H7 (cell line): ENCODE measurements around the gene NFKBIE. TPM values are rescaled to one million over a fixed set of nuclear protein-coding genes. Genes with fewer than 3 reads are reported as not detected.
"Not testable (repeated sequence)": the region's sequence is repeated elsewhere in the genome, so short reads cannot be mapped to it uniquely, and the experiment has no call there.

Experiments
- DNase-seq: peaks from one replicate; pipeline ENCODE4 v3.0.0; 2012
- H3K27me3 ChIP-seq: 2 replicates; pipeline ENCODE4 v1.6.0; 2011; ENCODE audit warnings: mild to moderate bottlenecking, low read length; ENCODE audit not compliant: control insufficient read depth, insufficient read depth
- H3K36me3 ChIP-seq: replicated peaks from 2 replicates; pipeline ENCODE4 v1.5.1; 2011; ENCODE audit warnings: low read length; ENCODE audit not compliant: control insufficient read depth, insufficient read depth
- H3K4me3 ChIP-seq: 2 replicates; pipeline ENCODE4 v1.5.1; 2011; ENCODE audit warnings: low read depth, mild to moderate bottlenecking, control low read depth, low read length, moderate library complexity; ENCODE audit not compliant: insufficient read depth
- total RNA-seq: library from RNA; depleted of rRNA; stranded (reverse); fragments of >200 nt; shearing (Covaris generic); gene quantifications from 2 replicates; pipeline ENCODE4 v1.2.3, GENCODE V29; 2014; rRNA removed

NFKBIE gene, protein sequence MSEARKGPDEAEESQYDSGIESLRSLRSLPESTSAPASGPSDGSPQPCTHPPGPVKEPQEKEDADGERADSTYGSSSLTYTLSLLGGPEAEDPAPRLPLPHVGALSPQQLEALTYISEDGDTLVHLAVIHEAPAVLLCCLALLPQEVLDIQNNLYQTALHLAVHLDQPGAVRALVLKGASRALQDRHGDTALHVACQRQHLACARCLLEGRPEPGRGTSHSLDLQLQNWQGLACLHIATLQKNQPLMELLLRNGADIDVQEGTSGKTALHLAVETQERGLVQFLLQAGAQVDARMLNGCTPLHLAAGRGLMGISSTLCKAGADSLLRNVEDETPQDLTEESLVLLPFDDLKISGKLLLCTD
- 9.7 and 12.3 TPM in 2 replicates for total RNA-seq

DNA sequence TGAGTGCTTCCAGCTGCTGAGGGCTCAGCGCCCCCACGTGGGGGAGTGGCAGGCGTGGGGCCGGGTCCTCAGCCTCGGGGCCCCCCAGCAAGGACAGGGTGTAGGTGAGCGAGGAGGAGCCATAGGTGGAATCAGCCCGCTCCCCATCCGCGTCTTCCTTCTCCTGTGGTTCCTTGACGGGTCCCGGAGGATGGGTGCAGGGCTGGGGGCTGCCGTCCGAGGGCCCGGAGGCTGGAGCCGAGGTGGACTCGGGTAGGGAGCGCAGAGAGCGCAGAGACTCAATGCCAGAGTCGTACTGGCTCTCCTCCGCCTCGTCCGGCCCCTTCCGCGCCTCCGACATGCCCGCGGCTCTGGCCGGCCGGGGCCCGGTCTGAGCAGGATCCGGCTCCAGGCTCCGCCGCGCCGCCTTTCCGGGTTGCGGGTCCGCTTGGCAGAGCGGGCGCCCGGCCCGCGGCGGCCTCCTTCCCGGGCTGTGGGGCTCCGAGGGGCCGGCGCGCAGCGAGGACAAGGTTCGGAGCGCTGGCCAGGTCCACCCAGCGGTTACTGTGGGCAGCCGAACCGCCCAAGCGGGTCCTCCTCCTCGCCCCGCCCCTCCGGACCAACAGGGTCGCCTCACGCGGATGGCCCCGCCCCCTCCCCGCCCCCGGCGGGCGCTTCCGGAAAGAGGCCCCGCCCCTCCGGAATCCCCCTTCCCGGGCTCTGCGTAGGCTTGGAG lies at the start of gene NFKBIE:
TSS of gene NFKBIE (minus strand) at position 545 of the 715 bp plus-strand sequence. CDS start at position 340, 205 bp downstream.
- H3K36me3 ChIP-seq: peaks cover 1% of the 10 kb centered on the region

DNA sequence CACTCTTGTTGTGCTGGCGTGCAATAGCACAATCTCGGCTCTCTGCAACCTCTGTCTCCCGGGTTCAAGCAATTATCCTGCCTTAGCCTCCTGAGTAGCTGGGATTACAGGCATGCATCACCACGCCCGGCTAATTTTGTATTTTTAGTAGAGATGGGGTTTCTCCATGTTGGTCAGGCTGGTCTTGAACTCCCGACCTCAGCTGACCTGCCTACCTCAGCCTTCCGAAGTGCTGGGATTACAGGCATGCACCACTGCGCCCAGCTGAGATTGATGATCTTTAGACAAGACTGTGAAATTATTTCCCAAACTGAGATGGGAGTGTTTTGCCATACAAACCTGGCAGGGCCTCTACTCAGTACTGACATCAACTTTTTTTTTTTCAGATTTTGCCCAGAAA lies 49.3 kb upstream of the NFKBIE start:
- peaks cover 22% of the 10 kb centered on the region for H3K36me3 ChIP-seq
- not testable (repeated sequence) for H3K4me3 ChIP-seq, DNase-seq, H3K27me3 ChIP-seq

More for the DNA sequence above, at the start of gene NFKBIE:
- peaks cover 29% of the 10 kb centered on the region for H3K27me3 ChIP-seq
- peak within 1 kb of the TSS; percentile 82 for H3K4me3 ChIP-seq
- DNase-seq: peak; percentile 99

DNA sequence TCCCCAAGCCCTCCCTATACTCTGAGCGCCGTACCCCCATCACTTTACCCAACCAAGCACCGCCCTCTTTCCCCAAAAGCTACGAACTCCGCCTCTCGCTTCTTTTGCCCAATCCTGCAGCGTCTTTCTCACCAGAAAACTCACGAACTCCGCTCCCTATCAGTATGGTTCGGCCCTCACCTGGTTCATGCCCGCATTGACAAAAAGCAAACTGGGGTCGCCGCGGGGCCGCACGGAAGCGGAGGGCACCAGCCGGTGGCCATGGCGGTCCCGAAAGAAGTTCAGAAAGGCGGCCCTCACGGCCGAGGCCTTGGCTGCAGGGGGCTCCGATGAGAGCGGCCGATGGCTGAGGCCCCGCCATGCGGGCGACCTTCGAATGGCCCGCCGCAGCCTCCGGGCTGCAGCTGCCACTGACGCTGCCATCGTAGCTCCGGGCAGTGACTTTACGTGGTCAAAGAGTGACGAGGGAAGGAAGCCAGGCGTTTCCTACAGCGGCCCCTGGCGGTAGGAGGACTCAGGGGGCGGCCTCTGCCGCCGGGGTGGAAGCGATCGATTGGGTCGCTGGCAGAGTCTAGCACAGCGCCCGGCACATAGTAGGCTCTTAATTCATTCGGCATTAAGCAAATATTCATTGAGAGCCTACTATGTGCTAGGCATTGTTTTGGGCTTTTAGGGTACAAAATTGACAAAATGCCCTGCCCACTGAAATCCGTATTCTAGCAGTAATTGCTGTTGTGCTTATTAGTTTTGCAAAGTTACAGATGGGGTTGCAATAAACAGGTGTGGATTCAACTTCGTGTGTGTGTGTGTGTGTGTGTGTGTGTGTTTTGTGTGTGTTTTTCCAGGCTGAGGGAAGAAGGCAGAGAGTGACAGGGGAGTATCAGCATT lies 47.8 kb upstream of the NFKBIE start, which contains the start of gene AARS2:
TSS of gene AARS2 (minus strand) at position 447 of the 888 bp plus-strand sequence. CDS start at position 423, 24 bp downstream.
- Histone ChIP-seq H3K36me3 (peaks cover 31% of the 10 kb centered on the region), H3K27me3 (no peaks in the 10 kb centered on the region; the same call in 1 of the 2 replicates), H3K4me3 (peak within 1 kb of the TSS; percentile 92)
- DNase-seq: peak; percentile 95

DNA sequence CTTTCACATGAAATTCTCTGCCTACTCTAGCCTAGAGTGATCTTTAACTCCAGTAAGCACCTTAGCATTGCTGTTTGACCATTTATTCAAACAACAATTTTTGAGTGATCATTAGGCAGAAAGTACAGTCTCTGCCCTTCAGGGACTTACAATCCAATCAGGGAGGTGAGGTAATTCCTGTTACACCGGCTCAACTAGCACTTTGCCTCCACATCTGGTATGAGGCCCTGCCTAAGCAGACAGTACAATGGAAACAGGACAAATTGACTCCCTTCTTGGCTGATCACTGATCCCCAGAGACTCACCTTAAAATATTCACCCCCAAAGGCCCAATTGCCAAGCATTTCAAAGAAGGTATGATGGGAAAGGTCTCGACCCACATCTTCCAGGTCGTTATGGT lies 46.4 kb upstream of the NFKBIE start:
- DNase-seq: no peak
- peaks cover 31% of the 10 kb centered on the region for H3K36me3 ChIP-seq
- H3K4me3 ChIP-seq: no peak overlapping the region
- H3K27me3 ChIP-seq: no peaks in the 10 kb centered on the region; the same call in 1 of the 2 replicates

DNA sequence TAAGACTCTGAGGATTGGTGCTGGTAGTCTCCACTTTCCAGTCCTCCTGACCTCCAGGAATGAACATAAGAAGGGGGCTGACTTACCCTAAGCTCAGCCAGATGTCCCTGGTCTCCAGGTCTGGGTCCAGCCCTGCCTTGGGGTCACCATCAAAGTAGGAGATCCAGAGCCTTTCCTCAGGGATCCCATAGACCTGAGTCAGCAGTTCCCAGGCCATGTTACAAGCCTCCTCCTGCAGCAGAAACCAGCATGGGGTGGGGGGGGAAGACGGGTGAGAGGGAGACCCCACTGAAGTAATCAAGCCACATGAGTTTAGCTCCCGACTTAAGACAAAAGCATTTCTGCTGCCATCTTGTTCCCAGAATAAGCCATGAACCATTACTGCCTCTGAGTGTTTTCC lies 46.0 kb upstream of the NFKBIE start:
- H3K4me3 ChIP-seq: no peak overlapping the region
- DNase-seq: no peak
- H3K36me3 ChIP-seq: peaks cover 32% of the 10 kb centered on the region
- no peaks in the 10 kb centered on the region; the same call in 1 of the 2 replicates for H3K27me3 ChIP-seq

DNA sequence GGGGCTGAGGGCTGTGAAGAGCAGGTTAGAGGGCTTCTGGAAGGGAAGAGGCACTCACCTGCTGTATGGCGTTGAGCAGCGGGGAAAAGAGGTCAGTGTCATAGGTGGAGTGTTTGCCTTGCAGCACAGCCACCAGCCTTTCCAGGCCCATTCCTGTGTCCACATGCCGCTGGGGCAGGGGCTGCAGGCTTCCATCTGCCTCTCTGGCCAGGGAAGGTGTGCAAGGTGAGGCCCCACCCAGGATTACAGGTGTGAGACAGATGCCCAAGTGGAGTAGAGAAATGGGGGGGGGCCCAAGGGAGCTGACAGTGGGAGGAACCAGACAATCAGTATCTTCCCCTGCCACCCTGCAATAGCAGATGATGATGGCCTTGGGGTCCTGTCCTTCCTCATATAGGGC lies 44.9 kb upstream of the NFKBIE start:
- Histone ChIP-seq H3K27me3 (no peaks in the 10 kb centered on the region), H3K36me3 (peaks cover 43% of the 10 kb centered on the region), H3K4me3 (no peak overlapping the region)
- DNase-seq: no peak

DNA sequence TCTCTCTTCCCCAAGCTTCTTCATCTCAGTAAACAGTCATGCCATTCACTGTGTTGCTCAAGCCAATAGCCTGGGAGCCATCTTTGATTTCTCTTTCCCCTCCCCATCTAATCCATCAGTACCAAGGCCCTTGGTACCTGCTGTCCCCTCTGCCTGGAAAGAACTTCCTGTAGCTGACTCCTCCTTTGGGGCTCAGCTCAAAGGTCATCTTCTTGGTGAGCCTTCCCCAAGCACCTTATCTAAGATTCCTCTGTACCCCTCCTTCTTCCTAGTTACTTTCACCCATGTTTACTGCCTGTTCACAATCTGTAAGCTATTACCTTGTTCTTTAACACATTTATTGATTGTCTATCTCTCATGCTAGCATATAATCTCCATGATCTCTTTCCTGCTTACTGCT lies 44.3 kb upstream of the NFKBIE start:
- no peak for DNase-seq
- no peak overlapping the region for H3K4me3 ChIP-seq
- no peaks in the 10 kb centered on the region for H3K27me3 ChIP-seq
- H3K36me3 ChIP-seq: peaks cover 46% of the 10 kb centered on the region

DNA sequence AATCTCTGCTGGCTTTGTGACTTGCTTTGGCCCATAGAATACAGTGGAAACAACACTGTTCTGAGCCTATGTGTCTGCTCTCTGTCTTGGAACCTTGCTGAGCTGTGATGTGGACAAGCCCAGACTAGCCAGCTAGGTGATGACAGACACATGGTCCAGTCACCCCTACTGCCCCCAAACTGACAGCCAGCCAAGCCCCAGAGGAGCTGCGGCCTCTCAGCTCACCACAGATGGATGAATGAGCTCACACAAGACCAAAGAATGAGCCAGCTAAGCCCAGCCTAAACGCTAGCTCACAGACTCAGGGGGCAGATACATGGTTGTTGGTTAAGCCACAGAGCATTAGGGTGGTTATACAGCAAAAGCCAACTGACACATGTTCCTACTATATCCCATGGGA lies 43.7 kb upstream of the NFKBIE start:
- DNase-seq: no peak
- Histone ChIP-seq H3K27me3 (no peaks in the 10 kb centered on the region), H3K4me3 (no peak overlapping the region), H3K36me3 (peaks cover 50% of the 10 kb centered on the region)

DNA sequence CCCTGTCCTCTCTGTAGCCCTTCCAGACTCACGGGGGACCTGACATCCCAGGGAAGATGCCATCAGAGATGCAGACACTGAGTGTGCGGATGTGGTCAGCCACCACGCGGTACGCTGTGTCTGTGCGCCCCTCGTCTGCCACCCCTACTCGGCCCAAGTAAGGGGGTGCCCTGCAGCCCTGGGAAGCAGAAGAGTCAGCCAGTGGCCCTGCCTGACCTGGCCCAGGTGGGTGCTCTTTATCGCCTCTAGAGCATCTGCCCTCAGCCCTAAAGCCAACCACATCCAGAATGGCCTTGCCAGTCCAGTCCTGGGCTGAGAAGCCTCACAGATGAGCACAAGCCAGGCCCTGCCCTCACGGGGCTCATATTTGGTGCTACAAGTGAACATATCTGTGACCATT lies 41.9 kb upstream of the NFKBIE start:
- Histone ChIP-seq H3K27me3 (no peaks in the 10 kb centered on the region), H3K4me3 (no peak overlapping the region), H3K36me3 (peaks cover 65% of the 10 kb centered on the region)
- no peak for DNase-seq

DNA sequence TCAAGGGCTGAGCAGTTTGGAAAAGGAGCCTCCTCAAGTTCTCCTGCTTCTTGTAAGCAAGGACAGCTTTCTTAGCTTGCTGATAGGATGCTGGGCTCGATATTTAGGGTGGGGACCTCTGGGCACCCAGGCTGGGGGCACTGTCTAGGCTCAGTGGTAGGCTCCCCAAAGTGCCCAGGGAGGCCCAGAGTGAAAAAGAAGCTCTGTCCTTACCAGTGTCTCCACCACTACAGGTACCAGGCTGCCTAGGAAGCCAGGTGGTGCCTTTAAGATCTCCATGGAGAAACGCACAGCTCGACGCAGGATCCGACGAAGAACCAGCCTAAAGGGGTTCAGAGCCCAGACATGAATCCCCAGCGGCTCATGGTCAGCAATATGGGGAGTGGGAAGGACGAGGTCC lies 41.4 kb upstream of the NFKBIE start:
- H3K36me3 ChIP-seq: peaks cover 67% of the 10 kb centered on the region
- H3K4me3 ChIP-seq: no peak overlapping the region
- DNase-seq: no peak
- no peaks in the 10 kb centered on the region for H3K27me3 ChIP-seq

DNA sequence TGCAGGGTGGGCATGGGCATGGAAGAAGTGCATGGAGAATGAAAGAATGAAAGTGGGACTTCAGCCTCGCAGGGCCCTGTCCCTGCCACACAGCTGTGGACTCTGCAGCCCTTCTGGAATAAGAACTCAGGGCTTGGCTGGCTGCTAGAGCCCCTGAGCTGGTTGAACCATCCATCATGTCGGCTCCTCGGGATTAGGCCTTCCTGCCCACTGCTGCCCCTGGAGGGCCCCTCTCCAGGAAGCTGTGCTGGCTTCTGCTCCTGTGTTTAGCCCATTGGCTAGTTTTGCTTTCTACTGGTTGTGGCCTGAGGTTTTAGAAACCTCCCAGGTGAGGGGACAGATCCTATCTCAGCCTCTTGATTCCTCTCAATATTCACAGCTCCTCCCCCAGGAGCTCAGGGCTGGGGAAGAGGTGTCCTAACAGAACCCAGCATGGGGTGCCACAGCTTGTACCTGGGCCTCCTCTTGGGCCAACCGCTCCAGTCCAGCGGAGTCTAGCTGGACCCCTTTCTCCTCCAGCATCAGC lies 39.9 kb upstream of the NFKBIE start:
- DNase-seq: no peak
- Histone ChIP-seq H3K27me3 (no peaks in the 10 kb centered on the region), H3K36me3 (peaks cover 60% of the 10 kb centered on the region), H3K4me3 (no peak overlapping the region)

DNA sequence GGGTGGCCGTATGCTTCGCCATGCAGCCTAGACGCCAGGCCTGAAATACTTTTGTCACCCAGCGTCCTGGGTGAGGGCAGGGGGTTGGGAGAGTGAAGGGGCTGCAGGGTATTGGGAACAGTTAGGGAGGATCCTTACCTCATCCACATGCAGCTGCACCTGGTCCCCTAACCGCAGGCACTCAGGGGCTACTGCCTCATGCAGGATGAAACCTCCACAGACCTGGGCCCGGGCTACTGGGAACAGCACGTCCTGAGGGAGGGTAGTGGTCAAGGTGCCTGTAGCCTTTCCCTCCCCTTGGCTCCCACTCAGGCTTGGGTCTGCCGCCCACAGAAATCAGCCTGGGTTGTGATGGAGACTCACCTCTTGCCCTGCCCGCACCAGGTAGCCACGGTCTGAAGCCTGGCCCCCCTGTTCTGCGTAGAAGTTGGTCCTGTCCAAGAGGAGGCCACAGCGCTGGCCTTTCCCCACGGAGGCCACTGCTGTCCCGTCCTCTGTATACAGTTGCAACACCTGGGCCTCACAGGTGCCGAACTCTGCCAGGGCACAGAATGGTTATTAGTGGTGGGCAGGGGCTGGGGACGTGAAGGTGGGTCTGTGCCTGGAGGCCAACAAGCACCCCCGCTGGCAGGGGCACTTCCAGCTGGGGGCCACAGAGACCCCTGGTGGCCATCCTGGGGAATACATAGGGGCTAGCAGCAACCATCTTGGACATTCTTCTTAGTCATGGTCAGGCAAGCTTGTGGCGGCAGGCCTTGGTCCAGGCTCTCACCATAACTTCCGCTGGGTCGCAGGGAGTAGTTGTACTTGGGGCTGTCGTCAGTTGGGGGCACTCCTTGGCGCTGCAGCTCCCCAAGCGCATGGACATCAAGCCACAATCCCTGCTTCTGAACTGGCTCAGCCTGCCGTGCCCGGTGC lies 39.2 kb upstream of the NFKBIE start:
- Histone ChIP-seq H3K27me3 (no peaks in the 10 kb centered on the region), H3K36me3 (peaks cover 54% of the 10 kb centered on the region), H3K4me3 (no peak overlapping the region)
- peak; percentile 91 for DNase-seq

DNA sequence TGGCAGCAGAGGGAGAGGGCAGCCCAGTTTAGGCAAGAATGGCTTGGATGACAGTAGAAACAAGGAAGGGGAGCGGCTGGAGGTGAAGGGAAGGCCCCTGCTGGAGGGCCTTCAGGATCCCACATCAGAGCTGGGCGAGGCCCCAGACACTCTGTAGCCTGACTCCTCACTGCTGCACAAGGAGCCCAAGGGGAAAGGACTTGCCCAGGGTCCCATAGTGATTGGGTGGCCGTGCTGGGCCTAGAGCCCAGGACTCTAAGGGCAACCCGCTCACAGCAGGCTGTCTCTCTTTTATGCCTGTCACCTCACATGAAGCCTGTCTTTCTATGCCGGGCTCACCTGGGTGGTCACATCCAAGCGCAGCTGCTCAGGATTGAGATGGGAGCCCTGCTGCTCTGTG lies 38.5 kb upstream of the NFKBIE start:
- no peaks in the 10 kb centered on the region; the same call in 1 of the 2 replicates for H3K27me3 ChIP-seq
- DNase-seq: no peak
- peaks cover 47% of the 10 kb centered on the region for H3K36me3 ChIP-seq
- H3K4me3 ChIP-seq: no peak overlapping the region
